HUES6 (cell line): ENCODE data around the gene RAB40C.

Experiments
- H3K27ac ChIP-seq: 2 replicates; pipeline ENCODE4 v1.7.0; 2013; ENCODE audit warnings: low read depth, mild to moderate bottlenecking, low read length, inconsistent platforms
- H3K27me3 ChIP-seq: 2 replicates; pipeline ENCODE4 v1.6.1; 2013; ENCODE audit warnings: low read length; ENCODE audit not compliant: control insufficient read depth, insufficient read depth
- H3K36me3 ChIP-seq: 2 replicates; pipeline ENCODE4 v1.6.1; 2013; ENCODE audit warnings: low read length; ENCODE audit not compliant: control insufficient read depth, insufficient read depth
- H3K4me1 ChIP-seq: 2 replicates; pipeline ENCODE4 v1.6.1; 2013; ENCODE audit warnings: low read length; ENCODE audit not compliant: control insufficient read depth, insufficient read depth
- H3K4me3 ChIP-seq: 2 replicates; pipeline ENCODE4 v1.5.1; 2013; ENCODE audit warnings: low read depth, low read length
- H3K9ac ChIP-seq: one replicate; pipeline ENCODE4 v1.6.1; 2013; ENCODE audit warnings: mild to moderate bottlenecking, low read length
- H3K9me3 ChIP-seq: 2 replicates; pipeline ENCODE4 v1.6.1; 2013; ENCODE audit warnings: low read depth, low read length; ENCODE audit not compliant: control insufficient read depth, insufficient read depth

Gene RAB40C

DNA sequence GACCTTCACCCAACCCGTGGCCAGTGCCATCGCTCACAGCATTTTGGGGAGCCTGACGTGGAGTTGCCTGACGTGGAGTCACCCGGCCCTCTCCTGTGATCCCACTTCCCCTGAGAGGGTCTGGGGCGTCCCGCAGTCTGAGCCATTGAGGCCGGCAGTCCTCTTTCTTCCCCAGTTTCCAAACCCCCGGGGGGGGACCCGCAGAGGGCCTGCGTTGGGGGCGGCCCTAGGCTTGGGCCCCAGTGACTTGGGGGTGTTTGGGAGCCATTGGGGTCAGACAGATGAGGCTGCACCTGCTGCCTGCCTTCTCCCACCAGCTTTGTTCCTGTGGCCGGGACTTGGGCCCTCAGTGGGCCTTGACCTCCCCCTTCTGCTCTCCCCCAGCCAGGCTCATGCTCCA is 79.8 kb downstream of the RAB40C start:
- Histone ChIP-seq H3K9me3 (no peaks in the 10 kb centered on the region), H3K9ac (no peak overlapping the region), H3K36me3 (peaks cover 54% of the 10 kb centered on the region), H3K4me1 (peaks cover 11% of the 10 kb centered on the region), H3K27ac (no peak overlapping the region), H3K4me3 (no peak overlapping the region), H3K27me3 (no peaks in the 10 kb centered on the region)

- H3K9me3 ChIP-seq, result no peaks in the 10 kb centered on the region
- H3K4me1 ChIP-seq, result peaks cover 18% of the 10 kb centered on the region
- no peak overlapping the region for H3K27ac ChIP-seq
- no peaks in the 10 kb centered on the region for H3K27me3 ChIP-seq
- H3K4me3 ChIP-seq, result no peak overlapping the region
- H3K36me3 ChIP-seq, result peaks cover 54% of the 10 kb centered on the region
- H3K9ac ChIP-seq, result no peak overlapping the region
These were observed 80.9 kb downstream of the RAB40C start for GRCh38 chr16:670485-671352.

DNA sequence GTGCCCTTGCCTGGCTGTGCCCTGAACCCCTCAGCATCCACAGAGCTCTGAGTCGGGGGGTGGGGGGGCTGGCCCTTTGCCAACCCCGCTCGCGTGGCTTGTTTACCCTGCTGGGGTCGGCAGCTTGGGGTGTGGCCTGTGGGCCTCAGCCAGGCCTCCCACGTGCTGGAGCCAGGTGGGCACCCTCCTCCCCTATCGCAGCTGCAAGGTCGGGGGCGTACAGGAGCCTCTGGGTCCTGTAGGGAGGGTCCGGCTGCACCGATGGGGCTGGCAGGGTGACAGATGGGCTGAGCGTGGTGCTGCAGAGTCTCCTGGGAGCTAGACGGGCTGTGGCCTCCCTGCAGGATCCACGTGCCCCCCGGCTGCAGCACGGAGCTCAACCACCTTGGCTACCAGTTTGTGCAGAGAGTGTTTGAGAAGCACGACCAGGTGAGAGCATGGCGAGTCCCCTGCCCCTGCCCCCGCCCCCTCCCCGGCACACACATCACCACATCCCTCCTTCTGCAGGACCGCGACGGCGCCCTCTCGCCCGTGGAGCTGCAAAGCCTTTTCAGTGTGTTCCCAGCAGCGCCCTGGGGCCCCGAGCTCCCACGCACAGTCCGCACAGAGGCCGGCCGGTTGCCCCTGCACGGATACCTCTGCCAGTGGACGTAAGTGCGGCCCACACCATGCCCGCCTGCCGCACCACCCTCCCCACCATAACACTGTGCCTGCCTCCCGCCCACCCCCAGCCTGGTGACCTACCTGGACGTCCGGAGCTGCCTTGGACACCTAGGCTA is 81.7 kb downstream of the RAB40C start:
- Histone ChIP-seq H3K4me3 (no peak overlapping the region), H3K27ac (no peak overlapping the region), H3K9ac (no peak overlapping the region), H3K9me3 (no peaks in the 10 kb centered on the region), H3K4me1 (peaks cover 19% of the 10 kb centered on the region), H3K27me3 (no peaks in the 10 kb centered on the region), H3K36me3 (peaks cover 54% of the 10 kb centered on the region)

DNA sequence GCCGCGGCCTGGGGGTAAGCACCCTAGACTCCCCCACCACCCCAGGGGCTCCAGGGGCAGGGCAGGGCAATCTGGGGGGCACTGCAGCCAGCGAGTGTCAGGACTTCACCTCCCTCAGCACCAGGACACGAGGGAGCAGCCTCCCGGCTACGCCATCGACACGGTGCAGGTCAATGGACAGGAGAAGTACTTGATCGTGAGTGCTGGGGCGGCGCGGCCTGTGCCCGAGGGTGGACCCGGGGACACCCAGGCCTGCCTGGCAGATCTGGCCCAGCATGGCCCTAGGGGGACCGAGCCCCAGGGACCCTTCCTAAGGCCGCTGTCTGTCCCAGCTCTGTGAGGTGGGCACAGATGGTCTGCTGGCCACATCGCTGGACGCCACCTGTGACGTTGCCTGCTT is 82.5 kb downstream of the RAB40C start:
- Histone ChIP-seq H3K27ac (no peak overlapping the region), H3K36me3 (peaks cover 54% of the 10 kb centered on the region), H3K4me1 (peaks cover 28% of the 10 kb centered on the region), H3K9ac (no peak overlapping the region), H3K27me3 (no peaks in the 10 kb centered on the region), H3K4me3 (no peak overlapping the region), H3K9me3 (no peaks in the 10 kb centered on the region)

DNA sequence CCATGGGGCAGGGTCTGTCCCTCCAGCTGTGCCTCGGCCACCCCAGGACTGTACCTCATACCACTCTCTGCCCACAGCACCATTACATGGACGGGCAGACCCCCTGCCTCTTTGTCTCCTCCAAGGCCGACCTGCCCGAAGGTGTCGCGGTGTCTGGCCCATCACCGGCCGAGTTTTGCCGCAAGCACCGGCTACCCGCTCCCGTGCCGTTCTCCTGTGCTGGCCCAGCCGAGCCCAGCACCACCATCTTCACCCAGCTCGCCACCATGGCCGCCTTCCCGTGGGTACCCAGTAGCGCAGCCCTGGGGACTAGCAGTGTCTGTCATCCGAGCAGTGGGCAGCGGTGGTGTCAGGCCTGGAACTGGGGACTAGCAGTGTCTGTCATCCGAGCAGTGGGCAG is 83.0 kb downstream of the RAB40C start:
- no peak overlapping the region for H3K4me3 ChIP-seq
- H3K4me1 ChIP-seq, result peaks cover 32% of the 10 kb centered on the region
- H3K27ac ChIP-seq, result no peak overlapping the region
- peaks cover 54% of the 10 kb centered on the region for H3K36me3 ChIP-seq
- no peaks in the 10 kb centered on the region for H3K9me3 ChIP-seq
- no peak overlapping the region for H3K9ac ChIP-seq
- H3K27me3 ChIP-seq, result no peaks in the 10 kb centered on the region

GRCh38 chr16:673399-673991 is 83.6 kb downstream of the RAB40C start:
- H3K9ac ChIP-seq, result no peak overlapping the region
- no peak overlapping the region for H3K27ac ChIP-seq
- H3K9me3 ChIP-seq, result no peaks in the 10 kb centered on the region
- H3K27me3 ChIP-seq, result no peaks in the 10 kb centered on the region
- peaks cover 34% of the 10 kb centered on the region for H3K4me1 ChIP-seq
- no peak overlapping the region for H3K4me3 ChIP-seq
- peaks cover 54% of the 10 kb centered on the region for H3K36me3 ChIP-seq

DNA sequence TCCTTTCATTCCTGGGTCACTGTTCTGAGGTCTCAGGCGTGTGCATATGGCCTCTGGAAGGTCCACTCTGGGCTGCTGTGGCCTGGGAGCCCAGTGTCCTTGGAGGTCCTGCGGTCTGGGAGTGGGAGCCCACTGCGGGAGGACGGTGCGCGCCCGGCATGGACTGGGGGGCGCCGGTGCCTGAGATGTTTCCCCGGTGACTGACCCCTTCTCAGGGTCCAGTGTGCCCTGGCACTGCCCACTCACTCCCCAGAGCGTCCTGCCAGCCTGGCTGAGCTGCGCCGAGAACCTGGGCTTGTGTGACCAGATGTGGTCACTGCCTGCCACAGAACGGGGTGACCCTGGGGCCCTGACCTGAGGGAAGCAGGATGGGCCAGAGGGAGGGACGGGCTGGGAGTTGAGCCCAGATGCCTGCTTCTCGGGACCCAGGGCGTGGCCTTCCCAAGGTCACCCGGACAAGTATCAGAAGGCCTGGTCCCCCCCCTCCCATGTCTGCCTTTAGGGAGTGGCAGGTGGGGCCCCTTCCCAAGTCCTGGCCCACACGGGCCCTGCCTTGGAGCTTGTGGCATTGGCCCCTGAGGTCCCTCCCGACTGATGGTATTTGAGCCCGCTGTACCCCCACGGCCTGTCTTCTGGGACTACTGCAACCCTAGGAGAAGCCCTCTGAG is 84.5 kb downstream of the RAB40C start:
- Histone ChIP-seq H3K36me3 (peaks cover 49% of the 10 kb centered on the region), H3K27ac (no peak overlapping the region), H3K4me1 (peaks cover 32% of the 10 kb centered on the region), H3K4me3 (peak overlapping the region; percentile 79), H3K9ac (no peak overlapping the region), H3K9me3 (no peaks in the 10 kb centered on the region), H3K27me3 (no peaks in the 10 kb centered on the region)

- Histone ChIP-seq H3K9me3 (no peaks in the 10 kb centered on the region), H3K27me3 (no peaks in the 10 kb centered on the region), H3K4me3 (peak within 1 kb of the TSS; percentile 79), H3K27ac (no peak within 1 kb of the TSS), H3K36me3 (peaks cover 40% of the 10 kb centered on the region), H3K9ac (peak within 1 kb of the TSS; percentile 62), H3K4me1 (peaks cover 34% of the 10 kb centered on the region)
These were observed 85.4 kb downstream of the RAB40C start, which contains the start of gene RHBDL1 for GRCh38 chr16:674968-675883. RHBDL1 (plus strand) TSS chr16:675671; CDS start chr16:675791, 120 bp downstream.

- Histone ChIP-seq H3K4me3 (peak overlapping the region; percentile 79), H3K4me1 (peaks cover 34% of the 10 kb centered on the region), H3K9me3 (no peaks in the 10 kb centered on the region), H3K27ac (no peak overlapping the region), H3K36me3 (peaks cover 32% of the 10 kb centered on the region), H3K9ac (no peak overlapping the region), H3K27me3 (no peaks in the 10 kb centered on the region)
These were observed 86.2 kb downstream of the RAB40C start for GRCh38 chr16:675884-676564.
